ENCODE measurements around the gene PLEKHM3. TPM values are rescaled to one million over a fixed set of nuclear protein-coding genes. Genes with fewer than 3 reads are reported as not detected.
A peak's percentile ranks its signal among the peaks of the same experiment; 100 is the strongest.

Gene PLEKHM3
- total RNA-seq, 6 experiments from 2014 or later: 4.4 to 13.4 (median 8.9) TPM

- no peak for DNase-seq
- intact Hi-C loops (cut with DNase I): no loop called here
- Histone ChIP-seq H3K4me3 (no peak overlapping the region), H3K4me1 (no peaks in the 10 kb centered on the region), H3K36me3 (no peaks in the 10 kb centered on the region), H3K9me3 (no peaks in the 10 kb centered on the region), H3K27me3 (no peaks in the 10 kb centered on the region), H3K27ac (no peak overlapping the region)
- TF ChIP-seq CTCF (IDR thresholded peaks at IDR 0.05): no peak
- no peak for TF ChIP-seq POLR2A (IDR thresholded peaks at IDR 0.05)
- ATAC-seq: no peak
- no CpG with 5 or more reads among the region's 1 CpG for WGBS (ENCODE audit: insufficient coverage, low coverage, low lambda C conversion rate, missing lambda C conversion rate)
Observed at GRCh38 chr2:207960911-207961310, 64.4 kb downstream of the PLEKHM3 start.

GRCh38 chr2:207960090-207960489, 65.2 kb downstream of the PLEKHM3 start:
- no peaks in the 10 kb centered on the region for H3K9me3 ChIP-seq
- no peak for TF ChIP-seq CTCF (IDR thresholded peaks at IDR 0.05)
- TF ChIP-seq POLR2A (IDR thresholded peaks at IDR 0.05): no peak
- H3K36me3 ChIP-seq: no peaks in the 10 kb centered on the region
- intact Hi-C loops (cut with DNase I): no loop called here
- no peak overlapping the region for H3K4me3 ChIP-seq
- WGBS (ENCODE audit: insufficient coverage, low coverage, low lambda C conversion rate, missing lambda C conversion rate): 33% methylated on average over 1 of the region's 1 CpG
- no peak overlapping the region for H3K27ac ChIP-seq
- no peaks in the 10 kb centered on the region for H3K27me3 ChIP-seq
- DNase-seq (no peak), ATAC-seq (peak in 1 of 4 donors; percentile 35)
- no peaks in the 10 kb centered on the region for H3K4me1 ChIP-seq

- WGBS (ENCODE audit: insufficient coverage, low coverage, low lambda C conversion rate, missing lambda C conversion rate): 94% methylated on average over 3 of the region's 3 CpGs
- Histone ChIP-seq H3K36me3 (no peaks in the 10 kb centered on the region), H3K4me1 (no peaks in the 10 kb centered on the region), H3K4me3 (no peak overlapping the region), H3K9me3 (no peaks in the 10 kb centered on the region), H3K27me3 (no peaks in the 10 kb centered on the region), H3K27ac (no peak overlapping the region)
- no peak for ATAC-seq
- intact Hi-C loops (cut with DNase I): no loop called here
- no peak for TF ChIP-seq CTCF (IDR thresholded peaks at IDR 0.05)
- TF ChIP-seq POLR2A (IDR thresholded peaks at IDR 0.05): no peak
- DNase-seq: no peak
Observed at GRCh38 chr2:207956771-207957170, 68.6 kb downstream of the PLEKHM3 start.

- intact Hi-C loops (cut with DNase I): no loop called here
Observed at GRCh38 chr2:207955456-207955855, 69.9 kb downstream of the PLEKHM3 start.

More at GRCh38 chr2:207955456-207955855, 69.9 kb downstream of the PLEKHM3 start:
- H3K27me3 ChIP-seq: no peaks in the 10 kb centered on the region
- peaks cover 0 to 8% (median 3%) of the 10 kb centered on the region in 4 donors for H3K4me1 ChIP-seq
- no peak overlapping the region for H3K4me3 ChIP-seq
- no peaks in the 10 kb centered on the region for H3K36me3 ChIP-seq
- no peak overlapping the region for H3K27ac ChIP-seq
- TF ChIP-seq POLR2A (IDR thresholded peaks at IDR 0.05) (no peak), CTCF (IDR thresholded peaks at IDR 0.05) (no peak)
- DNase-seq (no peak), ATAC-seq (no peak)
- 26% methylated on average over 1 of the region's 1 CpG for WGBS (ENCODE audit: insufficient coverage, low coverage, low lambda C conversion rate, missing lambda C conversion rate)
- H3K9me3 ChIP-seq: no peaks in the 10 kb centered on the region

Measured in right lobe of liver (tissue), 6 donors.